Measurements from ENCODE around the gene MTIF3.

GRCh38 chr13:27427641-27428040, 22.7 kb downstream of the MTIF3 start:
- TF ChIP-seq TAF1 (IDR thresholded peaks at IDR 0.05; ENCODE audit: low read depth, low read length) = no peak
- TF ChIP-seq PAX5 (IDR thresholded peaks at IDR 0.05; ENCODE audit: insufficient read depth, low read length, severe bottlenecking) = no peak
- no peak for TF ChIP-seq POLR2AphosphoS5 (IDR thresholded peaks at IDR 0.05; ENCODE audit: low read depth, low read length)
- TF ChIP-seq POLR2A (IDR thresholded peaks at IDR 0.05; ENCODE audit: low read depth, low read length) = no peak
